Purkinje cell (primary cell): ENCODE data around the gene SMIM10L1. TPM values are rescaled to one million over a fixed set of nuclear protein-coding genes. Genes with fewer than 3 reads are reported as not detected.

Experiments
- polyA plus RNA-seq: library from polyadenylated mRNA; unstranded; fragments of >200 nt; fragmentation: Nextera tagmentation; gene quantifications from 2 replicates; pipeline ENCODE4 v1.2.1, GENCODE V29; 2014

The SMIM10L1 gene
- polyA plus RNA-seq = 17.9 and 18.2 TPM in 2 replicates

GRCh38 chr12:11171145-11171968, at the start of gene SMIM10L1:
Gene SMIM10L1, plus strand, starts transcription at chr12:11171194. Its CDS starts 163 bp downstream, at chr12:11171357.

DNA sequence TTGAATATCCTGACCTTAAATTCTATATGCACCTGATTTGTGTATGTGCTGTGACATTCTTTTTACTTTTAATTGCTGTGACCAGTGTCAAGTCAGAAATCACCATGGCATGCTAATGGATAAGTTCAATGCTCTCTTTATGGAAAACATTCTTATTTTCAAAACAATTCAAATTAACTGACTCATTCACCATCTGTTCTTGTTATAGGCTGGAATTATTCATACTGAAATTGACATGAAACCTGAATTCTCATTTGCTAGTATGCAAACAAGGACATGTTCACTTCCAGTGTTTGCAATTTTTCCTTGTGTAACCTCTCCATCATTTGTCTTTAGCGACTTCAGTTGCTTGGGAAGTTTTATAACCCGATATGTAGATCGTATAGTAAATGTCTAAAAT, 36.7 kb upstream of the SMIM10L1 start, which contains the start of gene TAS2R30:
TSS of gene TAS2R30 (minus strand) at position 340 of the 400 bp plus-strand sequence. CDS start 400 bp downstream, outside the sequence.

DNA sequence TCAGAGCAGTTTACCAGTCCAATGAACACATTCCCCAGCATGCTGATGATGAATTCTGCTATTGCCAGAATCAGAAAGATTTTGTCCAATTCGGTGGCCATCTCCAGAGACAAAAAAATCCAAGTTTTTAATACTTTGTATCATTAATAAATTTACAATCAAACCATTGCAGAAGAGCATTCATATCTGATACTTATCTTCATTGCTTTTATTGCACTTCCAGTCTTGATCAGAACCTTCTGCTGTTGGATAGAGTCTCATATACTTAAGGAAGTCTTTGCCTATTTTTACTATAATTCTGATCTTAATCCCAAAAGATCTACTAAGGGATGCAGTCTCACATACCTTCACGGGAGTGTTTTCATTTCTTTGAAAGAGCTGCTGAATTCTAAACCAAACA, 15.8 kb downstream of the SMIM10L1 start, which contains the start of gene TAS2R42:
TSS of gene TAS2R42 (minus strand) at position 101 of the 400 bp plus-strand sequence. CDS start at position 101, 0 bp downstream.

Other genes starting within 250 kb of the SMIM10L1 start
- not detected in 2 replicates for gene PRH2, start 242.0 kb upstream of the SMIM10L1 start, polyA plus RNA-seq
- gene TAS2R14, start 231.9 kb upstream of the SMIM10L1 start, polyA plus RNA-seq = 10.0 and 17.3 TPM in 2 replicates
- not detected in 2 replicates for gene TAS2R50, start 184.3 kb upstream of the SMIM10L1 start, polyA plus RNA-seq
- gene TAS2R20, start 172.9 kb upstream of the SMIM10L1 start, polyA plus RNA-seq = 0.87 TPM in 1 of 2 replicates, not detected in the other
- gene TAS2R19, start 148.6 kb upstream of the SMIM10L1 start, polyA plus RNA-seq = 0.81 and 2.3 TPM in 2 replicates
- gene TAS2R31, start 139.8 kb upstream of the SMIM10L1 start, polyA plus RNA-seq = not detected in 2 replicates
- 2.0 TPM in 1 of 2 replicates, not detected in the other for gene TAS2R46, start 108.9 kb upstream of the SMIM10L1 start, polyA plus RNA-seq
- gene TAS2R43, start 78.9 kb upstream of the SMIM10L1 start, polyA plus RNA-seq = not detected in 2 replicates
- 0.32 and 0.52 TPM in 2 replicates for gene TAS2R30, start 36.5 kb upstream of the SMIM10L1 start, polyA plus RNA-seq
- not detected in 2 replicates for gene TAS2R42, start 15.7 kb downstream of the SMIM10L1 start, polyA plus RNA-seq
- gene PRB3, start 98.5 kb downstream of the SMIM10L1 start, polyA plus RNA-seq = not detected in 2 replicates
- gene PRB4, start 139.2 kb downstream of the SMIM10L1 start, polyA plus RNA-seq = not detected in 2 replicates
- gene PRB2, start 224.4 kb downstream of the SMIM10L1 start, polyA plus RNA-seq = not detected in 2 replicates